Measurements from ENCODE around the gene PIEZO1. TPM values are rescaled to one million over a fixed set of nuclear protein-coding genes. Genes with fewer than 3 reads are reported as not detected.

PIEZO1 gene
- total and polyA plus RNA-seq, 9 of the 15 experiments (the other 6 are each of a cell fraction or from before 2014, with no cell fraction given): 3.6 to 432 (median 131) TPM

DNA sequence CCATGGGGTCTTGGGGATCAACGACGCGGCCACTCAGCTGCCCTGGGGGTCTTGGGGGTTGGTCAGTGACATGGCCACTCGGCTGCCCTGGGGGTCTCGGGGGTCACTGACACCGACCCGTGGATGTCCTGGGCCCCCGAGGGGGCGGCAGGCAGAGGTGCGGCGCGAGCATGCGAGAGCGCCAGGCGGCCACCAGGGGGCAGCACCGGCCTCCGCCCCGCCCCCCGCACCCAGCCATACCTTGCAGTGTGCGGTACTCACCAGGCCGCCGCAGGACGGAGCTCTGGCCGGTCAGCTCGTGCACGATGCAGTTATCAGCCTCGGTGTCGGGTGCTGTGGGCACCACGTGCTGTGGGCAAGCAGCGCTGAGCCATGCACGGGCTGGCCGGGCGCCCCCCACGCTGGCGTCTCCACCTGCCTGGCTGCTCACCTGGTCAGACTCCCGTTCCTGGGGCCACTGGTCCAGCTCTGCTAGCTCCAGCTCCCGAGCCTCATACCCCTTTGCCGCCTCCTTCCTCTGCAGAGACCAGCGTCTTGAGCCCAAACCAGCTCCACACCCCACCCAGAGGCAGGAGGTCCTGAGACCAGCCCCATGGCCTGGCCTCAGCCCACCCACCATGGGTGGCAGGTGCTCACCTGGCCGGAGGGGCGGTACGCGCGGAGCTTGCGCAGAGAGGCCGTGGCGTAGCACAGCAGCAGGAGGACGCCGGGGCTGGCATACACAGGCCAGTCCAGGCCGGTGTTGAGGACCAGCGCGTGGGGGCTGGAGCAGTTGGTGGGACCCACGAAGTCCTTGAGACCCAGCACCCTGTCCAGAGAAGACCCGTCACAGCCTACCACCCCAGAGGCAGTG is 47.5 kb downstream of the PIEZO1 start (continued):
- TF ChIP-seq ZNF121 (CRISPR knock-in tag; conservative IDR thresholded peaks at IDR 0.05) (no peak), CHD1 (IDR thresholded peaks at IDR 0.05; ENCODE audit: low read length) (no peak), HMBOX1 (IDR thresholded peaks at IDR 0.05) (no peak), DIDO1 (tag; IDR thresholded peaks at IDR 0.05; ENCODE audit: low read depth) (no peak), ZNF518B (CRISPR knock-in tag; IDR thresholded peaks at IDR 0.05) (no peak), TGIF2 (CRISPR knock-in tag; IDR thresholded peaks at IDR 0.05) (no peak), ESRRA (IDR thresholded peaks at IDR 0.05; ENCODE audit: borderline replicate concordance, low read depth) (peak; percentile 74; the same call in 1 of the 2 replicates), ZNF445 (CRISPR knock-in tag; IDR thresholded peaks at IDR 0.05; ENCODE audit: low read depth) (no peak), ASH1L (IDR thresholded peaks at IDR 0.05; ENCODE audit: borderline replicate concordance, low read depth, partially characterized antibody) (no peak), MAFF (IDR thresholded peaks at IDR 0.05; ENCODE audit: low read length) (no peak), E2F4 (CRISPR knock-in tag; IDR thresholded peaks at IDR 0.05; ENCODE audit: low read depth) (no peak)
- TF ChIP-seq, protein P1, sequence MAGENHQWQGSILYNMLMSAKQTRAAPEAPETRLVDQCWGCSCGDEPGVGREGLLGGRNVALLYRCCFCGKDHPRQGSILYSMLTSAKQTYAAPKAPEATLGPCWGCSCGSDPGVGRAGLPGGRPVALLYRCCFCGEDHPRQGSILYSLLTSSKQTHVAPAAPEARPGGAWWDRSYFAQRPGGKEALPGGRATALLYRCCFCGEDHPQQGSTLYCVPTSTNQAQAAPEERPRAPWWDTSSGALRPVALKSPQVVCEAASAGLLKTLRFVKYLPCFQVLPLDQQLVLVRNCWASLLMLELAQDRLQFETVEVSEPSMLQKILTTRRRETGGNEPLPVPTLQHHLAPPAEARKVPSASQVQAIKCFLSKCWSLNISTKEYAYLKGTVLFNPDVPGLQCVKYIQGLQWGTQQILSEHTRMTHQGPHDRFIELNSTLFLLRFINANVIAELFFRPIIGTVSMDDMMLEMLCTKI (IDR thresholded peaks at IDR 0.05; ENCODE audit: partially characterized antibody): no peak
- TF ChIP-seq, protein P2, sequence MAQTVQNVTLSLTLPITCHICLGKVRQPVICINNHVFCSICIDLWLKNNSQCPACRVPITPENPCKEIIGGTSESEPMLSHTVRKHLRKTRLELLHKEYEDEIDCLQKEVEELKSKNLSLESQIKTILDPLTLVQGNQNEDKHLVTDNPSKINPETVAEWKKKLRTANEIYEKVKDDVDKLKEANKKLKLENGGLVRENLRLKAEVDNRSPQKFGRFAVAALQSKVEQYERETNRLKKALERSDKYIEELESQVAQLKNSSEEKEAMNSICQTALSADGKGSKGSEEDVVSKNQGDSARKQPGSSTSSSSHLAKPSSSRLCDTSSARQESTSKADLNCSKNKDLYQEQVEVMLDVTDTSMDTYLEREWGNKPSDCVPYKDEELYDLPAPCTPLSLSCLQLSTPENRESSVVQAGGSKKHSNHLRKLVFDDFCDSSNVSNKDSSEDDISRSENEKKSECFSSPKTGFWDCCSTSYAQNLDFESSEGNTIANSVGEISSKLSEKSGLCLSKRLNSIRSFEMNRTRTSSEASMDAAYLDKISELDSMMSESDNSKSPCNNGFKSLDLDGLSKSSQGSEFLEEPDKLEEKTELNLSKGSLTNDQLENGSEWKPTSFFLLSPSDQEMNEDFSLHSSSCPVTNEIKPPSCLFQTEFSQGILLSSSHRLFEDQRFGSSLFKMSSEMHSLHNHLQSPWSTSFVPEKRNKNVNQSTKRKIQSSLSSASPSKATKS (CRISPR knock-in tag; IDR thresholded peaks at IDR 0.05): no peak
- TF ChIP-seq, protein P3, sequence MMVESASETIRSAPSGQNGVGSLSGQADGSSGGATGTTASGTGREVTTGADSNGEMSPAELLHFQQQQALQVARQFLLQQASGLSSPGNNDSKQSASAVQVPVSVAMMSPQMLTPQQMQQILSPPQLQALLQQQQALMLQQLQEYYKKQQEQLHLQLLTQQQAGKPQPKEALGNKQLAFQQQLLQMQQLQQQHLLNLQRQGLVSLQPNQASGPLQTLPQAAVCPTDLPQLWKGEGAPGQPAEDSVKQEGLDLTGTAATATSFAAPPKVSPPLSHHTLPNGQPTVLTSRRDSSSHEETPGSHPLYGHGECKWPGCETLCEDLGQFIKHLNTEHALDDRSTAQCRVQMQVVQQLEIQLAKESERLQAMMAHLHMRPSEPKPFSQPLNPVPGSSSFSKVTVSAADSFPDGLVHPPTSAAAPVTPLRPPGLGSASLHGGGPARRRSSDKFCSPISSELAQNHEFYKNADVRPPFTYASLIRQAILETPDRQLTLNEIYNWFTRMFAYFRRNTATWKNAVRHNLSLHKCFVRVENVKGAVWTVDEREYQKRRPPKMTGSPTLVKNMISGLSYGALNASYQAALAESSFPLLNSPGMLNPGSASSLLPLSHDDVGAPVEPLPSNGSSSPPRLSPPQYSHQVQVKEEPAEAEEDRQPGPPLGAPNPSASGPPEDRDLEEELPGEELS (CRISPR knock-in tag; IDR thresholded peaks at IDR 0.05; ENCODE audit: borderline replicate concordance): no peak
